Lower leg skin (tissue), 3 donors: ENCODE data around the gene FRS3.

ENCODE experiments used
- CTCF ChIP-seq, 3 donors: fragments of 450-650 bp; IDR thresholded peaks; one replicate each; pipeline ENCODE4 v1.5.1; 2016; ENCODE audit warnings: antibody characterized with exemption in 3 of 3, mild to moderate bottlenecking in 3 of 3, moderate library complexity in 2 of 3
- POLR2A ChIP-seq, 2 donors: fragments of 450-650 bp; IDR thresholded peaks; one replicate each; pipeline ENCODE4 v1.6.1; 2016 to 2017; ENCODE audit warnings: antibody characterized with exemption in 2 of 2, mild to moderate bottlenecking in 1 of 2, moderate library complexity in 1 of 2

- no peak for TF ChIP-seq CTCF (IDR thresholded peaks at IDR 0.05)
- TF ChIP-seq POLR2A (IDR thresholded peaks at IDR 0.05) = no peak
Measured at GRCh38 chr6:41755895-41756294, 23.8 kb downstream of the FRS3 start.
